Raji (cell line): ENCODE results near the gene KLHL17.

Experiments
- POLR2A ChIP-seq: IDR thresholded peaks from 2 replicates; pipeline ENCODE4 v1.6.1; 2011; ENCODE audit warnings: low read depth, low read length, control low read depth; ENCODE audit not compliant: insufficient read depth

The KLHL17 gene

GRCh38 chr1:939511-940106 lies 20.8 kb upstream of the KLHL17 start:
- TF ChIP-seq POLR2A = no peak

- TF ChIP-seq POLR2A = no peak
Observed at GRCh38 chr1:940107-941014, 20.0 kb upstream of the KLHL17 start.

GRCh38 chr1:941015-941587 lies 19.3 kb upstream of the KLHL17 start:
- no peak for TF ChIP-seq POLR2A

- no peak for TF ChIP-seq POLR2A
Observed at GRCh38 chr1:941588-942383, 18.6 kb upstream of the KLHL17 start.

- no peak for TF ChIP-seq POLR2A
Observed at GRCh38 chr1:942411-942821, 18.0 kb upstream of the KLHL17 start.

- no peak for TF ChIP-seq POLR2A
Observed at GRCh38 chr1:942864-943533, 17.4 kb upstream of the KLHL17 start.

- no peak for TF ChIP-seq POLR2A
Observed at GRCh38 chr1:943545-944340, 16.6 kb upstream of the KLHL17 start.

GRCh38 chr1:944341-945325 lies 15.8 kb upstream of the KLHL17 start:
- no peak for TF ChIP-seq POLR2A

- TF ChIP-seq POLR2A = no peak
Observed at GRCh38 chr1:945688-946556, 14.5 kb upstream of the KLHL17 start.

- TF ChIP-seq POLR2A = no peak
Observed at GRCh38 chr1:947958-948357, 12.4 kb upstream of the KLHL17 start.

- TF ChIP-seq POLR2A = no peak
Observed at GRCh38 chr1:950268-950667, 10.1 kb upstream of the KLHL17 start.

GRCh38 chr1:950881-951280 lies 9.5 kb upstream of the KLHL17 start:
- TF ChIP-seq POLR2A = no peak
